Fibroblast of pulmonary artery (primary cell): ENCODE results near the gene PRKCQ.

ENCODE experiments used
- DNase-seq: peaks from one replicate; pipeline ENCODE4 v3.0.0-alpha.2; 2010; ENCODE audit warnings: low read depth
- H3K4me3 ChIP-seq: replicated peaks from 2 replicates; pipeline ENCODE4 v1.5.1; 2011; ENCODE audit warnings: low read depth, mild to moderate bottlenecking, control low read depth, low read length, moderate library complexity
- CTCF ChIP-seq: IDR thresholded peaks from 2 replicates; pipeline ENCODE4 v1.5.1; 2011; ENCODE audit warnings: mild to moderate bottlenecking, control low read depth, low read length, inconsistent platforms; ENCODE audit errors: missing control alignments

PRKCQ gene

GRCh38 chr10:6542999-6543430 is 37.1 kb downstream of the PRKCQ start:
- TF ChIP-seq CTCF = no peak
- H3K4me3 ChIP-seq = no peak overlapping the region

DNA sequence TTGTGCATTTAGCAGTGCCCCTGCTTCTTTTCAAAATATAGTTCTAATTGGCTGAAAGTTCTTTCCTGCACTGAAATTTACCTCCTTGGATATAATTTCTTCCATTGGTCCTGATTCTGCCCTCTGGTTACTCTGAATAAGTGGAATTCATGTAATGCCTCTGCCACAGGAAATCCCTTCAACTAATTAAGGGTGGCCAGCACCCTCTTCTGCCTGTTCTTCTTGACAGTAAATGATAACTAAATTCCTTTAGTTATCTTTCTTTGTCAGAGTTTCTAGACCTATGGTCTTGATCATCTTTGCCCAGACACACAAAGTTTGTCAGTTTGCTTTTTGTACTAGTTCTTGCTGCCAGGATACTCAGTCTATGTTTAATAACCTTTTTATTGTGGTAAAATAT is 40.2 kb downstream of the PRKCQ start:
- H3K4me3 ChIP-seq = no peak overlapping the region
- no peak for DNase-seq
- no peak for TF ChIP-seq CTCF

More at GRCh38 chr10:6542999-6543430, 37.1 kb downstream of the PRKCQ start:
- no peak for DNase-seq

DNA sequence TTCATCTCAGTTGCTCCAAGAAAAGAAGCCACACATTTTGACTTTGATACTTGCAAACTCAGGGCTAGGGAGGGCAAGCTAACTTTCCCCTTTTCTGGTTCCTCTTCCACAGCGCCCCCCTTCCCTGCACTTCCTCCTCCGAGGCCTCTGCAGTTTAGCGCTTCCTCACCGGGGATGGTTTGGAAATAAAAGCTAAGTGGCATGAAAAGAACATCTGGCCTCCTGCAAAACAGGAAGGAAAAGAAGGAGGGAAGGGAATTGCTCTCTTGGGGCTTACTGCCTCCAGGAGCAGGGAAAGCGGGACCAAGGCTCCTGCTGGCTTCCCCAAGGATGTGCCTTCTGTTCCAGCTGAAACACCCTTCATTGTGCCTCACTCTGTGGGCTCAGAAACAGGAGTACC is 42.3 kb downstream of the PRKCQ start:
- TF ChIP-seq CTCF = no peak
- H3K4me3 ChIP-seq = no peak overlapping the region
- DNase-seq = no peak

GRCh38 chr10:6536102-6536501 is 44.0 kb downstream of the PRKCQ start:
- H3K4me3 ChIP-seq = no peak overlapping the region
- TF ChIP-seq CTCF = no peak
- DNase-seq = no peak

DNA sequence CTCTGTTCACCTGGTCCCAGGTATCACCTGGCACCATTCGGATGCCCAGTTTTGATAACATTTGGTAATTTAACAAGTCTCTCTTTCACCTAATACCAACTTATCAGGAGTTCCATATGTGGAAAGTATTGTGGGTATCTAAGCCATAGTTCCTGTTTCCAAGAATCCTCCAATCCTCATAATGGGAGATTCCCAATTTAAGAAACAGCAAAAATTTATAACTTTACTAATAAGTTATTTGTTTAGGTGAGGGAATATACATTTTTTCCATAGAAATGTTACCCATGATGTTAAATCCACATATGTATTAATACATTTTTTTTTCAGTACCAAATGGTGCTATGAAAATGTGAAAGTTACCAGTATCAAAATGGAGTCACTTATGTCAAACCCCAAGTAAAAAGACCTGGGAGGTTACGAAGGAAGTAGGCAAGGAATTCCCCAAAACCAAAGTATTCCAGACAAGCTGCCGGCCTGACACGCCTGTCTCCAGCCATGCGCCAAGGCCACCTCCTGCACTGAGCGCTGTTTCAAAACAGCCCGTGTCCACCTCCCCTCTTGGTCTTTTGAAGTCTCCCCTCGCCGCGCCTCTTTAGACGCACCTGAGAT is 44.8 kb downstream of the PRKCQ start:
- H3K4me3 ChIP-seq = no peak overlapping the region
- no peak for DNase-seq
- no peak for TF ChIP-seq CTCF

- H3K4me3 ChIP-seq = no peak overlapping the region
- no peak for DNase-seq
- no peak for TF ChIP-seq CTCF
Observed at GRCh38 chr10:6532321-6532720, 47.8 kb downstream of the PRKCQ start.

DNA sequence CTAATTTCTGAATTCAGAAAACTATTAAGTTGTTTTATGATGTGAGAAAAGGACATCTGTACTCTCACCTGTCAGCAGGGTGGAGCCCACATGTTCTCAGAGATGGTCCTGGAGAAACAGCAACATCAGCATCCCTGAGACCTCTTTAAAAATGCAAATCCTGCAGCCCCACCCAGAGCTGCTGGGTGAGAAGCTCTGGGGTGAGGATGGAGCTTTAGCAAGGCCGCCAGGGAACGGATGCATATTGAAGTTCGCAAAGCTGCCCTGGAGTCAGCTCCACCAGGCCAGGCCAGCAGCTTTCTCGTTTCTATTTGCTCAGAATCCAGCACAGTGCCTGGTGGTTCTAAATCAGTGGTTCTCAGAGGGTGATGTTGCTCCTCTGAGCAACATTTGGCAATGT is 49.1 kb downstream of the PRKCQ start:
- H3K4me3 ChIP-seq = no peak overlapping the region
- no peak for TF ChIP-seq CTCF
- DNase-seq = no peak
